HG03097 (cell line): ENCODE data around the gene COG1.

ENCODE experiments used
- ATAC-seq: cut with Tn5 transposase; IDR thresholded peaks from one replicate; pipeline ENCODE4 v1.9.1; 2021; ENCODE audit not compliant: unreplicated experiment, low FRiP score

The COG1 gene

DNA sequence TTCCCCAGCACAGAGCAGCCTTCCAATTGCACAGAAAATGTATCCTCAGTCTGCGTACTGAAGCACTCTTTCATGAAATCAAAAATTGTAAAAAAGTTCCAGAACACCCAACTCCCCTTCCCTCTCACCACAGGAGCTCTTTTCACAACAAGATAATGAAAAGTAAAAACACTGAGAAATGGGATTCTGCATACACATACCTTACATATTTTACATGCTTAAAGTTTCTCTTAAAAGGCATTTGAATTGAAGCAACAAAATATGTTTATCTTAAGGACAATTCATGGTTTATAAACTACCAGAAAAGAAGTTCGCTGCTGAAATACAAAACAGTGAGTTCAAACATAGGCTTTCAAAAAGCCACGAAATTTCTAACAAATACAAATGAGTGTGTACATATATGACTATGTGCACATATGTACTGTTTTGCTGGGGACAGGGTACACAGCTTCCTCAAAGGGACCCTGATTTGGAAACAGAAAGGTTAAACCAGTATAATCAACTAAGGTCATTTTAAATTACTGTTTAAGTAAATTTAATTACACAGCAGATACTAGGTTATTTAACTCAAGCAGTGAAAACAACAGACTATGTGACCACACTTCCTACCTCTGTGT is 33.8 kb downstream of the COG1 start:
- ATAC-seq = no peak

DNA sequence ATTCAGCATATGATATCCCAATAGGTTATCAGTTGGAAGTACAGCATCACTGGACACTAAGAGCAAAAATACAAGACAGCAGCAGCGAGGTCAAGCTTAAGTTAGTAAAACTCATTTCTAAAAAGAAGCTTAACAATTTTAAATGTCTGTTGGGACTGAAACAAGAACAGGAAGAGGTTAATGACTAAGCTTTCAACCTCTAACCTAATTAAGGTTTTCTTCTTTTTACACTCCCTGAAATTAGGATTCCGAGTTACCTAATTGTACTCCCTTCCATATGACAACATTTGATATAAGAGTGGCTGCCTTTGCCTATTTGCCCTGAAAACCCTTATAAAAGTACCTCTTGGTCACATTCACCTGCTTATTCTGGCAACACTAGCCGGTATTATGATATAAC is 34.5 kb downstream of the COG1 start:
- ATAC-seq = no peak

DNA sequence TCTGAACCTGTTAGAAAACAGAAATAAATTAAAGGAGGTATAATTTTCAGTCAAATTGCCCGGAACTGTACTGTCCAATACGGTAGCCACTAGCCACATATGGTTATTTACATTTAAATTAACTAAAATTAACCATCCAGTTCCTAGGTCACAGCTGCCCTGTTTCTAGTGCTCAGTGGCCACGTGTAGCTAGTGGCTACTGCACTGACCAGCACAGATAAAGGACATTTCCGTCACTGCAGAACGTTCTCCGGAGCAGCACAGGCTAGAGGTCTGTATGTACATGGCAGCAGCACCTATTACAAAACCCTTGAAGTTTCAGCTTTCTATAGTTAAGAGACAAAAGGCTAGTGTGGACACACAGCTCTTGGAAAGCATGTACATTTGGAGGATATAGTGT is 35.1 kb downstream of the COG1 start:
- no peak for ATAC-seq

DNA sequence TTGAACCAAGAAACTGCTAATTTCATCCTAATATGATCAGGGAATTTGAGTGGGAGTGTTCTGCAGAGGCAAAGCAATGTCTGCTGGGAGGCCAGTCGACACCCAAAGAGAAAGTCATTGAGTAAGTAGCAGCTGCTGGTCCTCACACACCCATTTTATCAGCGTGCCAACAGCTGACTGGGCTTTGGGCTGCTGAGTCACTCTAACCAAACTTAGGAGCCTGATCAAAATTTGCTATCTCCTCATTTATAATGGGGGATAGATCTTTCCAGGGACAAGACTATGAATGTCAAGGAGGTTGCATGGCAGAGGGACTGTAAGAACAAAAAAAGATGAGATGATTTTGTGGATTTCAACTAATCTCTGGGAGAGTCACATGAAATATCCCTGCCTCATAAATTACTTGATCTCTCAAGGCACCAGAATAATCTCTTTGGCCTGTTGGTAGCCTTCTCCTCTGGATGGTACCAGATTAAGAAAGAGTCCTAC is 35.9 kb downstream of the COG1 start:
- ATAC-seq = no peak

DNA sequence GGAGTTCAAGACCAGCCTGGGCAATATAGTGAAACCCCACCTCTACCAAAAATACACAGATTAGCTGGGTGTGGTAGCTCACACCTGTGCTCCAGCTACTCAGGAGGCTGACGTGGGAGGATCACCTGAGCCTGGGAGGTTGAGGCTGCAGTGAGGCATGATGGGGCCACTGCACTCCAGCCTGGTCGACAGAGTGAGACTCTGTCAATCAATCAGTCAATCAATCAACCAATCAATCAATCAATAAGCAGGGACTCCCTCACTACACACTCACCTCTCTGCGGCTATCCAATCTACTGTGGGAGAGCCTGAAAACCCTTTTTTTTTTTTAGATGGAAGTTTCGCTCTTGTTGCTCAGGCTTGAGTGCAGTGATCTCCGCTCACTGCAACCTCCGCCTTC is 37.2 kb downstream of the COG1 start:
- ATAC-seq = no peak

DNA sequence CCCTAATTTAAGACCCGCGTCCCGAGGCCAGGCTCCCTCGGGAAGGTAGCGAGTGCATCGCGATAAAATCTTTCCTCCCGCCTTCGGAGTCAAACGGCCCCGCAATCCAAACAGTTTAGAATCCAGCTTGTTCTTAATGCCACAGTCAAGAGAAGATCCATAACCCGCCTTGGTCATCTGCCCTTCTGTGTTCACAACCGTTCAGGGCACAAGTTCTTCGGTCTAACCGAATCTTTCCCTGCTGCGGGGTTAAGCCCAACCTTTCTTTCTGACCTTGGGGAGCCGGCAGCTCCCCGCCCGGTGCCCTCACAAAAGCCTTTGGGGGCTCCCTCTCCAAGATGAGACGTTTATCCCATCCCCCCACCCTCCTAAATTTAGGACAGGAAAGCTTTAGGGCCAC is 38.5 kb downstream of the COG1 start:
- ATAC-seq = no peak

DNA sequence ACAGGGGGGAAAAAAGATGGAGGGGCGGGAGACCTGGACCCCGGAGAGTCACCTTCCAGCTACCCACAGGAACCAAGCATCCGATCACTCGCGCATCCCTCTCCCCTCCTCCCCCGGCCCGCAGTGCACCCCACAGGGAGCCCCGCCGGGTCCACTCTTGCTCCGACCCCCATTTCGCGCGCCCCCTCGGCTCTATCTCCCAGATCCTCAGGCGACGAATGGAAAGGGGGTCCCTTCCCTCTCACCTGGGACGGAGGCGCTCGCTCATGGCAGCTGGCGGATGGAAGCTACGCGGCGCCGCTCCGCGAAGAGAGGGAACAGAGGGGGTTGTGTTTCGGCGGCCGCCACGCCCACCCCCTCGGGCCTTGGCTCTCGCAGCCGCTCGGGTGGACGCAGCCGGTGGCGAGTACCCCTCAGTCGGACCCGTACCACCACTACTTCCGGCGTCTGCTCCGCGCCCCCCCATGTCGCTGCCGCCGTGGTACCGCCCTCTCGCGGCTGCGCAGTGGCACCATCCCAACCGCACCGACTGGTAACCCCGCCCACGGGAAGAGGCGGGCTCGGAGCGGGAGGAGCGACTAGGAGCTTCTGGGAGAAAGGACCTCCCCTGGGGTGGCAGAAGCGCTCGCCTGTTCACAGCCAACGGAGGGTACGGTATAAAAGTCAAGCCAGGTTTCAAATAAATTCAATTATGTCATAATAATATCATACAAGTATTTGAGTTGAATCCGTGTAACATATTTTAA is 39.2 kb downstream of the COG1 start:
- ATAC-seq = peak; percentile 76

DNA sequence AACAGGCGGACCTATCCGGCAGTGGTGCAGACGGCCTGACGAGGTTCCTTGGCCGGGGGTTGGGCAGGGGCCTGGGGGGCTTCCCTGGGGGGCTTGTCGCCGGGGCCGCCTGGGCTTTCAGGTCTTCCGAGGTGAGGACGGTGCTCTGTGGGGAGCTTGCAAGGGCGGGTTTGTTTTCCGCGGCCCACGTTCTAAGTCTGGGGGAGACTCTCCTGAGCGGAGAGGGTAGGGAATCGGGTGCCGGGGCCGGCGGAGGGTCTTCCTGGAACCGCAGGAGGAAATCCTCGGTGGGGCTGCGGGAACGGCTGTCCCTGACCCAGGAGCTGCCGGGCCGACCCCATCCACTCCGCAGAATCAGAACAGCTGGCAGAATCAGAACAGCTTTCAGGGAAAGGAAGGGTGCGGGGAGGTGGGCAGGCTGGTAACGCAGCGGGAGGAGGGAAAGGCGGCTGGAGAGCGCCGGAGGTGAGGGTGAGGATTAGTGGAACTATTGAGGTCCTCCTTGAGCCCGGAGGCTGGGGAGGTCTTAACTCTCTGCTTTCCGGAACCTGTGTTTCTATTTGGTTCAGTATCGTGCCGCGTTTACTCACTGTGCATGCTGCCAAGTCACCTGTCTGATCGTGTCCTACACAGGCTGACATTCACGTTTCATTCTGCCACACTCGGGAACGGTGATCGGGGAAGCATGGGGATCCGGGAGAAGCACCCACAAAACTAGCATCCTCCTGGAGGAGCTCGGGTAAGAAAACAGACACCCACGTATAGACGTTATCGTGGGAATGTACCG is 39.9 kb downstream of the COG1 start:
- ATAC-seq = peak; percentile 17

DNA sequence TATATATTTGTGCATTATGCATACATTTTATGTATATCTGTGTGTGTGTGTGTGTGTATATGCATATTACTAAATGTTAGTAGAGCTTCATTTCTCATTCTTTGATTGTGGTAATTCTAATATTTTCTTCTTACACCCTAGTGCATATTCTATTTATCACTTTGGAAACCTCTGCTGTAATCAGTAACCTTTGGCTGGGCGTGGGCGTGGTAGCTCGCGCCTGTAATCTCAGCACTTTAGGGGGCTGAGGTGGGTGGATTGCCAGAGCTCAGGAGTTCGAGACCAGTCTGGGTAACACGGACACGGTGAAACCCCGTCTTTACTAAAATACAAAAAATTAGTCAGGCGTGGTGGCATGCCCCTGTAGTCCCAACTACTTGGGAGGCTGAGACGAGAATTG is 41.9 kb downstream of the COG1 start:
- ATAC-seq = no peak

DNA sequence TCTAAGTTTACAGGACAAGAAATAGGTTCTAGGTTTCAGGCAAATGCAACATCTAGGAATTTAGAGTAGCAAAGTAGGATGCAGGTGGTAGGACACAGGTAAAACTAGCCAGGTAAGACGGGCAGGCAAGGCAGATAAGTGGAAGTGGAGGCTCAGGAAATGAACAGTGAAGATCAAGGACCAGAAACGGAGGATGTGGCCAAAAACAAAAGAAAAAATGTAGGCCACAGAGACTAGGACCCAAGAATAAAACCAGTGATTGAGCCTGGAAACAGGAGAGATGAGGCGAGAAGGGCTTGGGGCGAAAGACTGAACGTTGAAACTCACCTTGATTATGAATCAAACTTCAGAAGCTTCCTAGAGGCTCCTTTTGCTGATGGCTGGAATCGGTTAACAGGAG is 44.9 kb downstream of the COG1 start:
- ATAC-seq = no peak

DNA sequence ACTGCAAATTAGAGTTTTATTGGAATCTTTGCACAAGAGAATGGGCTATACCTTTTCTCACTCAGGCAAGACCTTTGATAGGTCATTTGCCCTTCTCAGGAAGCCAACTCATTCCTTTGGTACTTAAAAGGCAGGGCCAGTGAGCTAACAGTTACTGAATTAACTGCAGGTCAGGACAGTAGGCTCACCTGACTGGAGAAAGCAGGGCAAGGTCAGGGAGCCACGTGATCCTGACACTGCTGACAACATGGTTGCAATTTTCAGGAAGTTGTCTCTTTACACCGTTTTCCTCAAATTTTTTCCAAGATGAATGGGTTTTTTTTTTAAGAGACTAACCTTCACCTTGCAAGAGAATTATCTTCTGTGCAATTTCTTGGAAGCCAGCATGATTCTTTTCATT is 47.7 kb downstream of the COG1 start:
- ATAC-seq = no peak

DNA sequence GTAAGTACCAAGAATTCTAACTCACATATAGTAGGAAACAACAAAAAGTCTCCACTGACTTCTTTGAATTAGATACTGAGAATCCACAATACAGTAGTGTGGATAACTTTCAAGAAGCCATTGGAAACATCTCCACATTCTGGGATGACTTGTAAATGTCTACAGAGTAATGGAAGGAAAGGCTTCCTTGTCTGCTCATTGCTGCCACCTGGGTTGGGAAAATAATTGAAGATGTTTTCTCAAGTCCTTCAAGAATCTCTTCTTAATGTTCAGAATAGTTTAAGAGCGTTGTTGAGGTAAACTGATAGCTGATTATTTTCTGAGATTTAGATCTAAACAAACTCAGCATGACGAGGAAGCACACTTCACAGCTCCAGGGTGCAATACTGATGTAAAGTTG is 54.9 kb downstream of the COG1 start:
- ATAC-seq = no peak

DNA sequence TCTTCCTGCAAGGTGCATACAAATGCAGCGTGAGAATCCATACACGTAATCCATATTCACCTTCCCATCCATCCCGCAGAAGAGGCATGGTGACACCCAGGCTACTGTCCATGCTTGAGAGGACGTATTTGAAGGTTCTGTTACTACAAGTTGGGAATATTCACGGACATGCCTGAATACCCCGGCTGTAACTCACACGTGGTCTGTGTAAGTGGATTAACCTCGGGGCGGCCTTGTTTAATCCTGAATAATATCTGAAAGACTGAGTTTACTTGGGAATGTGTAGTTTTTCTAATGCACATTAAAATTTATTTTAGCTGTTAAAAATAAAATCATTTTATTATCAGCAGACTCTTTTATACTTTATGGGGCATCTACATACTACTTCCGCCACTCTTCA is 55.7 kb downstream of the COG1 start:
- no peak for ATAC-seq

DNA sequence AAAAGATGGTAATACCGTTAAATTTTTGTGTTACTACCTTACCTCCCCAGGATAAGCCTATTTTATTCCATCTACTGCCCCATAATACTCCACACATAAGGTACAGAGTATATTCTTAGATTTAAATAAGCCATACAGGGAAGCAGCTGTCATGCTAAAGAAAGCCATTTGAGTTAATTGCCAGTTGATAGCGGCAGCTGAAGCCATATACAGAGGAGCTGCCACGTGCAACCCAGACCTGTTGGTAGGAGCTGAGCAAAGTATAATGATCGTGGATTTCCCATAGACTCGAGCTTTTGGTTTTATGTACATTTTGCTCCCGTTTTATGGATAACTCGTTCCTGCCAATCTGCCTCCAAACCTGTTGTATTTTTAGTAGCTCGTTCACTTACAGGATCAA is 56.8 kb downstream of the COG1 start:
- no peak for ATAC-seq

DNA sequence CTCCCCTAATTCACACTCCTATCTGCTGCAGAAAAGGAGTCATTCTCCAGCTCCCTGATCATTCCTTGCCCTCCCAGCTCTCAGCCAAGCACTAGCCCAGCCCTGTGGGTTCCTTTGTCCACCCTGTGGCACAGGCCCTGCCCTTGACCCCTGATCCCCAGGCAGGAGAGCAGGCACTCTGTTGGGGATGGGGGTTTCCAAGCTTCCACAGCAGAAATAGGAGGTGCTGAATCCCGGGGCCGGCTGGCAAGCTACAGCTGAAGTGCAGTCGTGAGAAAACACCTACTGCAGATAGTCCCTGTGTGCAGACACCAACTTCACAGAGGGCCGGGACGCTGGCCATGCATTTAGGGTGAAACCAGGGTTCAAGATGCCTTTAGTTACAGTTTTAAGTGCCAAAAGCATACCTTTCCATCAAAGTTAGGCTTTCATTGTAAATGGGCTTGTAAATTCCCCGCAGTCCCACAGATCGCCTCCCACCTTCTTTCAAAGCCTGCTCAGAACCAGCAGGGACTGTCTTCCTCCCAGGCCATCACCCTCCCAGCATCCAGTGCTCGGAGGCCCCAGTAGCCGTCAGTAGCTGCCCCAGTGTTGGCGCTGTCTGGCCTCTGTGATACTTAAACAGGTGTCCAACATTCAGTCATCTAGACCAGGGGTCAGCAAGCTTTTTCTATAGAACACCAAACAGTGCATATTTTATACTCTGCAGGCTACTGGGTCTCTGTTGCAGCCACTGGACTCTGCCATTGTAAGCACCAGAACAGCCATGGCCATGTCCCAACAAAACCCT is 58.2 kb downstream of the COG1 start:
- ATAC-seq = no peak

DNA sequence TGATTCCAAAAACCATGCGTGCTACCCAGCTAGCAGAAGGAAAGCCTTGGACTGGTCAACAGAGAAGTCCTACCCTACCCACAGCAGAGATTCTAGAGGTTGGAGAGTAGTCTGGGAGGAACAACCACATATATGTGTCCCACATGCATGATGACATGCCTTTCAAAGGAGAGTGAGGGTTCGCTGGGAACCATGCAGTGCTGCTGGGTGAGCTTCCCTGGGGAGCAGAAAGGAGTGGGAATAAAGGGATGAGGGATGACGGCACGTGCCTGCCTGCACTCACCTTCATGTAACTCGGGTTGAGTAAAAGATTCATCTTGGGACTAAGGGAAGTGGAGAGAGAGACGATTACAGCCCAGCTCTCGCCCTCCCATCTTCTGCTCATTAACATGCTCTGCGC is 59.0 kb downstream of the COG1 start:
- no peak for ATAC-seq

DNA sequence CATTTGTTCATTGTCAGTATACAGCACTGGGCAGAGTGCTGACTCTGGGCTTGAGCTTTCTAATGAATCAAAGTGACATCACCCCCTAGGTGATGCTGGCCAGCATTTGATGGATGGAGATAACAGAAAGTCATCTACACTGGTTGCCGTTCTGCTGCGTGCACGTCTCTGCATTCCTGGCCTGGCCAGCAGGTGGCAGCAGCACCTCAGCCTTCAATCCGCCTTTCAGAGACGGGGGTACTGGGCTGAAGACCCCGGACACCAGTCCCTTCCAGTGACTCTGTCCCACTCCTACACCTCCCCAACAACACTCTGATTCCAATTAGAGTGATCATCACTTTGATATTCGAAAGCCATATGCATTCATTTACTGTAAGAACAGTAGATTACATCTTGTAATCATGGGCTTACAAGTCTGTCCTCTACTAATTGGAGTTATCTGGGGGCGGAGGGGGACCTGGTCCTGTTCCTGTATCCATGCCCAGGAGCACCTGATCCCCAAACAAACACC is 62.9 kb downstream of the COG1 start:
- ATAC-seq = no peak

DNA sequence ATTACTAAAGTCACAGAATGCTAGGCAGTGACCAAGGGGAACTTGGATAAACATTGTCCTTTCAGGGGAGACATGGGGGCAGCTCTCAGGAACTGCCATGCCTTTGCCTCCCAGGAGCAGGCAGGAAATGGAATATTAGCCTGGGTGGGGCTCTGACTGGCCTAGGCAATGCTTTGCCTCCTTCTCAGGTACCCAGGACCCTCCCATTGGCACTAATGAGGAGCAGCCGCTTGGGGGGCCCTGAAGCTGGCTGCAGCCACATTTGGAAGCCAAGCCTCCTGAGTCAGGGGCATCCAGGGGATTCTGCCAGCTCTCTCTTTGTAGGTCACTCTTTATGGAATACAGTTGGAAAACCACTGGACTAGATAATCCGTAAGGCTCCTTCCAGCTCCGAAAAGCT is 63.4 kb downstream of the COG1 start:
- no peak for ATAC-seq

DNA sequence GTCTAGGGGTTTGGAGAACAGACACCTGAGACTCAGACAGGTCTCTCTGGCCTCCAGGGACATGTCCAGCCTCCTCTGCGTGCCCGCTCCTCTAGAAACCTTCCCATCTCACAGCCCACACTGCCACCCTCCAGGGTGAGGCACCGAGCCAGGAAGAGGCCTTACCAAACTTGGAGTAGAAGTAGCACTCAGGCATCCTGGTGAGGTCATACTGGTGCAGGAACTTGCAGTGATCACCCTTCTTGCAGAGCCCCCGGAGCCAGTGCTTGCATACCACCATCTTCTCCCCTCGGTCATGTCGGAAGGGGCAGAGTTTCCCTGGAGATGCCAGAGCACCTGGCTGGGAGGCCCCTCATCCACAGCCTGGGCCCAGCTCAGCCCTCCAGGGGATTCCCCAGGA is 64.7 kb downstream of the COG1 start:
- no peak for ATAC-seq
